HL-60 (cell line): ENCODE results near the gene EDEM1.

Experiments used
- POLR2AphosphoS5 ChIP-seq: IDR thresholded peaks from 2 replicates; pipeline ENCODE4 v1.6.1; 2012; ENCODE audit warnings: low read depth
- SPI1 ChIP-seq: IDR thresholded peaks from 2 replicates; pipeline ENCODE4 v1.6.1; 2012; ENCODE audit warnings: low read depth, mild to moderate bottlenecking, borderline replicate concordance
- TF ChIP-seq, protein P1 (sequence below): IDR thresholded peaks from 2 replicates; pipeline ENCODE4 v1.6.1; 2012; ENCODE audit warnings: low read depth; ENCODE audit not compliant: insufficient replicate concordance
- TF ChIP-seq, protein P2 (sequence below): IDR thresholded peaks from one replicate; pipeline ENCODE4 v1.5.1; 2011; ENCODE audit warnings: low read length, control low read depth, inconsistent platforms; ENCODE audit not compliant: insufficient read depth

DNA sequence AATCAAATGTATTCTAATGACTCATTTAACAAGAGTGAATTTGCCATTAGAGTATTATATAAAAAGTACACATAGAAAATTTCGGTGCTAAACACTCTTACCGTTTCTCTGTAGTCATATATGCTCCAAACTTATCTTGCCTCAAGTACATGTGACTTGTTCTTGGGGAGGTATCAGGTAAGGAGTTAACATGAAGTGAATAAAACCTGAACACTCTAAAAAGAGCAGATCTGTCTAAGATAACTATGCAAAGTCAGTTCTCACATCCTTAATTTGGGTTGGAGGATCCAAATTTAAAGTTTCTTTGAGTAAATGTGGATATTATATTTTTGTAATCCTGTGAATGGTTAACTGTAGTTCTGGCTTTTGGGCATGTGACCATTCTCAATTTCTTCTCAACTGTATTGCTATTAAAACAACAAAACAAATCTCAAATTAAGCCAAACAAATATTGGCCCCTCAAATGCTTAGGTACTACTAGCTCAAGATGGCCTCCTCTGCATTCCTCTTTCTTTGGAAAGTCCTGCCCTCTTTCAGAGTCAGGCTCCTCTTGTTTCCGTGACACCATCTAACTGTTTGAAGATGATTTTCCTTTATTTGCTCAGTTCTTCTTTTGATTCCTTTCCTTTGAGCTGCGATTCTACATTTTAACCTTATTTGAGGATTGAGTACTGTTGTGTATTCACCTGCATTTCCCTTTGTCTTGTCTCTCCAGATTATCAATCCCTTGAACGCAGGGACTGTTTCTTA lies 4.2 kb downstream of the EDEM1 start:
- TF ChIP-seq, protein P1, sequence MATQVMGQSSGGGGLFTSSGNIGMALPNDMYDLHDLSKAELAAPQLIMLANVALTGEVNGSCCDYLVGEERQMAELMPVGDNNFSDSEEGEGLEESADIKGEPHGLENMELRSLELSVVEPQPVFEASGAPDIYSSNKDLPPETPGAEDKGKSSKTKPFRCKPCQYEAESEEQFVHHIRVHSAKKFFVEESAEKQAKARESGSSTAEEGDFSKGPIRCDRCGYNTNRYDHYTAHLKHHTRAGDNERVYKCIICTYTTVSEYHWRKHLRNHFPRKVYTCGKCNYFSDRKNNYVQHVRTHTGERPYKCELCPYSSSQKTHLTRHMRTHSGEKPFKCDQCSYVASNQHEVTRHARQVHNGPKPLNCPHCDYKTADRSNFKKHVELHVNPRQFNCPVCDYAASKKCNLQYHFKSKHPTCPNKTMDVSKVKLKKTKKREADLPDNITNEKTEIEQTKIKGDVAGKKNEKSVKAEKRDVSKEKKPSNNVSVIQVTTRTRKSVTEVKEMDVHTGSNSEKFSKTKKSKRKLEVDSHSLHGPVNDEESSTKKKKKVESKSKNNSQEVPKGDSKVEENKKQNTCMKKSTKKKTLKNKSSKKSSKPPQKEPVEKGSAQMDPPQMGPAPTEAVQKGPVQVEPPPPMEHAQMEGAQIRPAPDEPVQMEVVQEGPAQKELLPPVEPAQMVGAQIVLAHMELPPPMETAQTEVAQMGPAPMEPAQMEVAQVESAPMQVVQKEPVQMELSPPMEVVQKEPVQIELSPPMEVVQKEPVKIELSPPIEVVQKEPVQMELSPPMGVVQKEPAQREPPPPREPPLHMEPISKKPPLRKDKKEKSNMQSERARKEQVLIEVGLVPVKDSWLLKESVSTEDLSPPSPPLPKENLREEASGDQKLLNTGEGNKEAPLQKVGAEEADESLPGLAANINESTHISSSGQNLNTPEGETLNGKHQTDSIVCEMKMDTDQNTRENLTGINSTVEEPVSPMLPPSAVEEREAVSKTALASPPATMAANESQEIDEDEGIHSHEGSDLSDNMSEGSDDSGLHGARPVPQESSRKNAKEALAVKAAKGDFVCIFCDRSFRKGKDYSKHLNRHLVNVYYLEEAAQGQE = no peak
- TF ChIP-seq POLR2AphosphoS5 (no peak), SPI1 (no peak)
- TF ChIP-seq, protein P2, sequence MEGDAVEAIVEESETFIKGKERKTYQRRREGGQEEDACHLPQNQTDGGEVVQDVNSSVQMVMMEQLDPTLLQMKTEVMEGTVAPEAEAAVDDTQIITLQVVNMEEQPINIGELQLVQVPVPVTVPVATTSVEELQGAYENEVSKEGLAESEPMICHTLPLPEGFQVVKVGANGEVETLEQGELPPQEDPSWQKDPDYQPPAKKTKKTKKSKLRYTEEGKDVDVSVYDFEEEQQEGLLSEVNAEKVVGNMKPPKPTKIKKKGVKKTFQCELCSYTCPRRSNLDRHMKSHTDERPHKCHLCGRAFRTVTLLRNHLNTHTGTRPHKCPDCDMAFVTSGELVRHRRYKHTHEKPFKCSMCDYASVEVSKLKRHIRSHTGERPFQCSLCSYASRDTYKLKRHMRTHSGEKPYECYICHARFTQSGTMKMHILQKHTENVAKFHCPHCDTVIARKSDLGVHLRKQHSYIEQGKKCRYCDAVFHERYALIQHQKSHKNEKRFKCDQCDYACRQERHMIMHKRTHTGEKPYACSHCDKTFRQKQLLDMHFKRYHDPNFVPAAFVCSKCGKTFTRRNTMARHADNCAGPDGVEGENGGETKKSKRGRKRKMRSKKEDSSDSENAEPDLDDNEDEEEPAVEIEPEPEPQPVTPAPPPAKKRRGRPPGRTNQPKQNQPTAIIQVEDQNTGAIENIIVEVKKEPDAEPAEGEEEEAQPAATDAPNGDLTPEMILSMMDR = no peak
